Measurements from ENCODE around the gene LPP.

LPP gene

GRCh38 chr3:188270423-188270972 lies 116.5 kb downstream of the LPP start:
- no peak for DNase-seq (ENCODE audit: low read depth in 2 of 2, low spot score in 1 of 2)

- no peak for DNase-seq (ENCODE audit: low read depth in 2 of 2, low spot score in 1 of 2)
Observed at GRCh38 chr3:188271226-188271914, 117.4 kb downstream of the LPP start.

- DNase-seq (ENCODE audit: low read depth in 2 of 2, low spot score in 1 of 2) = no peak
Observed at GRCh38 chr3:188272481-188273372, 118.8 kb downstream of the LPP start.

GRCh38 chr3:188274249-188274915 lies 120.4 kb downstream of the LPP start:
- DNase-seq (ENCODE audit: low read depth in 2 of 2, low spot score in 1 of 2) = no peak

- DNase-seq (ENCODE audit: low read depth in 2 of 2, low spot score in 1 of 2) = no peak
Observed at GRCh38 chr3:188276375-188276774, 122.4 kb downstream of the LPP start.

GRCh38 chr3:188278717-188279324 lies 124.9 kb downstream of the LPP start:
- DNase-seq (ENCODE audit: low read depth in 2 of 2, low spot score in 1 of 2) = no peak

- DNase-seq (ENCODE audit: low read depth in 2 of 2, low spot score in 1 of 2) = no peak
Observed at GRCh38 chr3:188279502-188280335, 125.8 kb downstream of the LPP start.

- no peak for DNase-seq (ENCODE audit: low read depth in 2 of 2, low spot score in 1 of 2)
Observed at GRCh38 chr3:188280627-188281026, 126.7 kb downstream of the LPP start.

- DNase-seq (ENCODE audit: low read depth in 2 of 2, low spot score in 1 of 2) = no peak
Observed at GRCh38 chr3:188282871-188283270, 128.9 kb downstream of the LPP start.

GRCh38 chr3:188283347-188283746 lies 129.4 kb downstream of the LPP start:
- DNase-seq (ENCODE audit: low read depth in 2 of 2, low spot score in 1 of 2) = no peak

- DNase-seq (ENCODE audit: low read depth in 2 of 2, low spot score in 1 of 2) = no peak
Observed at GRCh38 chr3:188284455-188285212, 130.7 kb downstream of the LPP start.

- DNase-seq (ENCODE audit: low read depth in 2 of 2, low spot score in 1 of 2) = no peak
Observed at GRCh38 chr3:188286087-188286513, 132.1 kb downstream of the LPP start.

- DNase-seq (ENCODE audit: low read depth in 2 of 2, low spot score in 1 of 2) = no peak
Observed at GRCh38 chr3:188287339-188287738, 133.4 kb downstream of the LPP start.

- DNase-seq (ENCODE audit: low read depth in 2 of 2, low spot score in 1 of 2) = no peak
Observed at GRCh38 chr3:188287762-188288505, 134.0 kb downstream of the LPP start.

- DNase-seq (ENCODE audit: low read depth in 2 of 2, low spot score in 1 of 2) = no peak
Observed at GRCh38 chr3:188292251-188292650, 138.3 kb downstream of the LPP start.

GRCh38 chr3:188292827-188293226 lies 138.9 kb downstream of the LPP start:
- DNase-seq (ENCODE audit: low read depth in 2 of 2, low spot score in 1 of 2) = no peak

GRCh38 chr3:188294113-188294512 lies 140.2 kb downstream of the LPP start:
- DNase-seq (ENCODE audit: low read depth in 2 of 2, low spot score in 1 of 2) = no peak

- no peak for DNase-seq (ENCODE audit: low read depth in 2 of 2, low spot score in 1 of 2)
Observed at GRCh38 chr3:188294823-188295487, 141.0 kb downstream of the LPP start.

Measured in stimulated activated CD8-positive, alpha-beta memory T cell treated with anti-CD3 and anti-CD28 coated beads, Interleukin-4, amount 100 ng/mL, for 1 hour (primary cell).